NT2/D1 (cell line): ENCODE results near the gene SOX30.

Experiments
- DNase-seq: peaks from one replicate; pipeline ENCODE4 v3.0.0-alpha.2; 2011; ENCODE audit warnings: low read depth, low spot score
- H3K27me3 ChIP-seq: 2 replicates; pipeline ENCODE4 v1.6.0; 2011; ENCODE audit warnings: mild to moderate bottlenecking; ENCODE audit not compliant: insufficient read length, insufficient read depth
- H3K36me3 ChIP-seq: 2 replicates; pipeline ENCODE4 v1.6.1; 2011; ENCODE audit warnings: mild to moderate bottlenecking, low read length, mixed read lengths; ENCODE audit not compliant: insufficient read depth, insufficient read length
- H3K4me1 ChIP-seq: 2 replicates; pipeline ENCODE4 v1.5.1; 2011; ENCODE audit not compliant: insufficient read depth, insufficient read length
- H3K4me3 ChIP-seq: 2 replicates; pipeline ENCODE4 v1.5.1; 2011; ENCODE audit warnings: low read depth; ENCODE audit not compliant: insufficient read length
- H3K9ac ChIP-seq: 2 replicates; pipeline ENCODE4 v1.6.0; 2011; ENCODE audit warnings: low read depth; ENCODE audit not compliant: insufficient read length
- H3K9me3 ChIP-seq: 2 replicates; pipeline ENCODE4 v1.5.1; 2011; ENCODE audit warnings: mild to moderate bottlenecking, low read length; ENCODE audit not compliant: insufficient read depth
- SUZ12 ChIP-seq: IDR thresholded peaks from 2 replicates; pipeline ENCODE4 v1.6.1; 2011; ENCODE audit not compliant: insufficient read length, insufficient read depth; ENCODE audit errors: extremely low read depth
- YY1 ChIP-seq: IDR thresholded peaks from 2 replicates; pipeline ENCODE4 v1.6.1; 2011; ENCODE audit not compliant: insufficient read length, insufficient read depth
- ZNF274 ChIP-seq: IDR thresholded peaks from 2 replicates; pipeline ENCODE4 v1.6.1; 2011; ENCODE audit warnings: mild to moderate bottlenecking, low read depth, low read length

SOX30 gene

DNA sequence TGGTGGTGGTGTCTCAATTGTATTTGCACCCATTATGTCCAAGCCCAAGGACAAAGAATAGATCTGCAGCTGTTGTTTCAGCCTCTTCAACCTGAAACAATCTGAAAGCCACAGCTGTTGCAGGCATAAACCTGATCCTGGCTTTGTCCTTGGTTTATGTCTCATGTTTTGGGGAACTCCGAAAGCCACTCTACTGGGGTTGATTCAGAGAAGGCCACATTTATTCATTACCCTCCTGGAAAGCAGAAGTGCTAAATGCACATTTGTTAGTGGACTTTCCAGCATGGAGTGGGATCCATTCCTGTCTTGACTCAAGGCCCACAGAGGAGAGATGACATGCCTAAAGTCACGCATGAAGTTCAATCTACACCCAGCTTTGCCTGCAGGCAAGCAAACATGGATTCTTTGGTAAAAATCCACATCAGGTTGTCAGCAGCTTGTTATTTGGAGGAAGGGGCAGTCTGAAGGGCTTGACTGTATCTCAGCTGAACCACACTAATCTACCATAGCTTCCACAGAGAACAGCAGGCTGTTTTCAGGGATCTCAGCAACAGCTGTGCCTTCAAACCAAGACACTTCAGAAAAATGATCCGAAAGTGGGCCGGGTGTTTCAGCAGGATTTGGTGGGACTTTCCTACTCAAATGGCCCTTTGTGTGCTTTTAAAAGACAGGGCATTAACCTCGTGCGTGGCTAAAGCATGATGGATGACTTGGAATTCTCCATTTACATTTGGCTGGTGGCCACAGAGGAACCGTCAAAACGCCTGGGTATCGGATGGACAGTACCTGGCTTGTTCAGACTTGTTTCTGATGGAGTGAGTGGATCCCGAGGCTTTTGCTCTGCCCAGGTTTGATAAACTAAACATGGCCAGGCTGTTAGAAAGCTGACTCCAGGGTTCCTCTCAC lies 40.4 kb downstream of the SOX30 start:
- H3K9me3 ChIP-seq: no peaks in the 10 kb centered on the region
- no peaks in the 10 kb centered on the region for H3K4me1 ChIP-seq
- no peak overlapping the region for H3K4me3 ChIP-seq
- no peak for TF ChIP-seq YY1
- no peak for TF ChIP-seq ZNF274
- TF ChIP-seq SUZ12: no peak
- no peaks in the 10 kb centered on the region for H3K36me3 ChIP-seq
- H3K27me3 ChIP-seq: no peaks in the 10 kb centered on the region
- H3K9ac ChIP-seq: no peak overlapping the region
- DNase-seq: no peak

DNA sequence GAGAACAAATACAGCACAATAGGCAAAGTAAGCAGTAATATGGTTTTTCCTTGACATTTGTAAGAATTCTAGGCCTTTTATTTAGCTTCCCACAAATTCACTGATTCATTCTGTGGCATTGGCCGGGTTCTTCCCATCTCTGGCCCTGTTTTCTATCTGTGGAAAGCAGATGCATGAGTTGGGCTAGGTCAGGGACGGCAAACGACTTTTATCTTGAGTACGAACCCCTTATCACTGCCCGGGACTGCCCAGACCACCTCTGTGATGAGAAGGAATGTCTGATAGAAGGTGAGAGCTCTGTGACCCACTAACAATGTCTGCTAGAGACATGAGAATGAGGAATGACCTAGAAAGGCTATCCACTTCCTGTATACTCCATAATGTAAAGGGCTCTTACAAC lies 41.2 kb downstream of the SOX30 start:
- H3K36me3 ChIP-seq: no peaks in the 10 kb centered on the region
- no peak for TF ChIP-seq SUZ12
- no peak for TF ChIP-seq YY1
- TF ChIP-seq ZNF274: no peak
- DNase-seq: no peak
- H3K4me3 ChIP-seq: no peak overlapping the region
- no peaks in the 10 kb centered on the region for H3K27me3 ChIP-seq
- H3K9ac ChIP-seq: no peak overlapping the region
- no peaks in the 10 kb centered on the region for H3K9me3 ChIP-seq
- H3K4me1 ChIP-seq: no peaks in the 10 kb centered on the region

DNA sequence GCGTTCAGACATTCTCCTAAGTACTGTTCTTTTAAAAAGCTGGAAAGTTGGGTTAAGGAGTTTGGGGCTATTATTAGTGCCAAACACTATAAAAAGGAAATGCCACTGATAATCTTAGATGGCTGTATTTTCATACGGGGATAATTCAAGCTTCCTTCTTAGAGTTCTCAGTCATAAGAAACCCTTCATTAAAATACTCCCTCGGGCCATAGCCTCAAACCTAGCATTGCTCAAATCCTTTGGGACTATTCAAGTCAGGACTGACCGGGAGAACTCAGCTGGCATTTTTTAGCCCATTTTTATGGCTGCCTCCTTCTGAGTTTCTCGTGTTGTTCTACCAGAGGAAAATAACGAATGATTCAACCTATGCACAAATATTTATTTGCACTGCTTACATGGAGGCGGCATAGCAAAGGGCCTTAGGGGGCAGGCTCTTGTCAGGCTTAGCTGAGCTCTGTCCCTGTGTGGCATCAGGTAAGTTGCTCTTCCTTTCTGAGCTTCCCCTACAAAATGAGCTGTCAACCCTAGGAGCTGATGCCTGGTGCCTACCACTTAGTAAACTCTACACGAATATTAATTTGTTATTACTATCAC lies 43.2 kb downstream of the SOX30 start:
- DNase-seq: no peak
- H3K4me1 ChIP-seq: no peaks in the 10 kb centered on the region
- no peaks in the 10 kb centered on the region for H3K9me3 ChIP-seq
- TF ChIP-seq ZNF274: no peak
- H3K27me3 ChIP-seq: no peaks in the 10 kb centered on the region
- no peaks in the 10 kb centered on the region for H3K36me3 ChIP-seq
- H3K4me3 ChIP-seq: no peak overlapping the region
- no peak overlapping the region for H3K9ac ChIP-seq

DNA sequence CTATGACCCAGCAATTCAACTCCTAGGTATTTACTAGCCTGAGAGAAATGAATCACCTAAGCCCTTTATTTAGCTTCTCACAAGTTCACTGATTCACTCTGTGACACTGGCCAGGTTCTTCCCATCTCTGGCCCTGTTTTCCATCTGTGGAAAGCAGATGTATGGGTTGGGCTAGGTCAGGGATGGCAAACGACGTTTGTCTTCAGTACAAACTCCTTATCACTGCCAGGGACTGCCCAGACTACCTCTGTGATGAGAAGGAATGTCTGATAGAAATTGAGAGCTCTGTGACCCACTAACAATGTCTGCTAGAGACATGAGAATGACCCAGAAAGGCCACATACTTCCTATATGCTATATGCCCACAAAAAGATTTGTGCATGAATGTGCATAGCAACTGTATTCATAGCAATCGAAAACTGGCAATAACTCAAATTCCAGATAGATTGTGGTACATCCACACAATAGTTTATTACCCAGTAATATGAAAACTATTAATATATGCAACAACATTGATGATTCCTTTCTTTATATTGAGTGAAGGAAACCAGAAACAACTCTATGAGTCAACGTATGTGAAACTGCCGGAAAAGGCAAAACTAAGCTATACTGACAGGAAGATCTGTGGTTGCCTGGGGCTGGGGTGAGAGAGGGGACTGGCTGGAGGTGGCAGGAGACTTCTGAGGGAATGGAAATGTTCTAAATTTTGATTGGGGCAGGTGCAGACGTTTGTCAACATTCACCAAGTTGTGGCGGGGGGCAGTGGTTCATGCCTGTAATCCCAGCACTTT lies 44.7 kb downstream of the SOX30 start:
- Histone ChIP-seq H3K27me3 (no peaks in the 10 kb centered on the region), H3K36me3 (no peaks in the 10 kb centered on the region), H3K4me3 (no peak overlapping the region), H3K9me3 (no peaks in the 10 kb centered on the region), H3K9ac (no peak overlapping the region), H3K4me1 (no peaks in the 10 kb centered on the region)
- no peak for DNase-seq
- TF ChIP-seq YY1: no peak
- TF ChIP-seq ZNF274: no peak
- TF ChIP-seq SUZ12: no peak

DNA sequence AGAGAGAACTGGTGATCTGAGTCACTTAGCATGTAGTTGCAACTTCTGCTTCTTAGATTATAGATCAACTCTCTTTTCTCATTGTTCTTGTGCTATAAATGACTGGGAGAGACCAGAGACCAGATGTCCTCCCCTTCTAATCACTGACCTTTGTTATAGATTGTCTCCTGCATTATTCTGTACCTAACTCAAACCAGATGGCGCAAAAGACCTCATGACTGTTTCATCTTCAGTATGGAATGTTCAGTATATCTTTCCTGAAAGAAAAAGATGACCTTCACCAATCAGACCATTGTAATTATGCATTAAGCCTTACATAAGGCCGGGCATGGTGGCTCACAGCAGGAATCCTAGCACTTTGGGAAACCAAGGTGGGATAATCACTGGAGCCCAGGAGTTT lies 46.2 kb downstream of the SOX30 start:
- H3K9ac ChIP-seq: no peak overlapping the region
- H3K9me3 ChIP-seq: no peaks in the 10 kb centered on the region
- H3K4me3 ChIP-seq: no peak overlapping the region
- TF ChIP-seq YY1: no peak
- no peak for TF ChIP-seq ZNF274
- no peak for TF ChIP-seq SUZ12
- H3K4me1 ChIP-seq: no peaks in the 10 kb centered on the region
- no peaks in the 10 kb centered on the region for H3K27me3 ChIP-seq
- H3K36me3 ChIP-seq: no peaks in the 10 kb centered on the region
- no peak for DNase-seq

DNA sequence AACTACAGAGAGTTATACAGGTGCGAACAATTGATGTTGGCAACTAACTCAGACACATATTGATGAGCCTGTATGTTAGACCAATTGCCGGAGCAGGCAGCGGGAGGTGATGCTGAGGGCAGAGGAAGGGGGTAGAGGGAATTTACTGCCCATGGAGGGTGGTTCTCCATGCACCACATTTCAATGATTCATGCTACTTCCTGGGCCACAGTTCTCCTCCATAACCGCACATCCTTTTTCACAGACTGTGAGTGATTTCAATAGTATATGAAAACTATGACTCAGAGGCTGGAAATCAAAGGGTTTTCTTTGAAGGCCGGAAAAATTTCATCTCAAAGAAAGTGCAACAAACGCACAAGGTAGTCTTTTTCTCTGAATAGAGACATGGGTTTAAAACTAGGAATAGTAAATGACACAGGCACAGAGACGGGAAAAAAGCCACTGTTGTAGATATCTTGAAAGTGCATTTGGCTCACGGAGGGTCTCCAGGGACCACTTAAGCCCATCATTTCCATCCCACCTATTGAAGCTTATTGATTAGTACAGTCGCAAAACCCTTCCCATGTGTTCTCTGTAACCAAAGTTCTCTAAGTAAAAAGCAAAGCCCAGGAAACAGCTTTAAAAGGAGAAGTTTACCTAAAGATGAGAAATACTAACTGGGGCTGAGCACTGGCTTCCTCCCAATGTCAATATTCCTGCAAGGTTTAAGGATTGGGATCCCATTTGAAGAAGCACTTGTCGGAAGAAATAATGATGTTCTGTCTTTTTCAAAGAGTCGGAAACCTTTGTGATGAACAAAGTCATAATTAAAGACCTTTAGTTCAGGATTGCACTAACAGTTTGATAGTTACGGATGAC lies 48.7 kb downstream of the SOX30 start:
- Histone ChIP-seq H3K36me3 (no peaks in the 10 kb centered on the region), H3K9me3 (no peaks in the 10 kb centered on the region), H3K4me1 (no peaks in the 10 kb centered on the region), H3K4me3 (no peak overlapping the region), H3K9ac (no peak overlapping the region), H3K27me3 (no peaks in the 10 kb centered on the region)
- no peak for DNase-seq
- TF ChIP-seq ZNF274 (no peak), YY1 (no peak), SUZ12 (no peak)
